ENCODE measurements around the gene FCHSD2. TPM values are rescaled to one million over a fixed set of nuclear protein-coding genes. Genes with fewer than 3 reads are reported as not detected.

FCHSD2 gene
- total and polyA plus RNA-seq, 2 donors (not counting 1 experiment from before 2014, with no cell fraction given) = 19.5 to 40.6 TPM

- no peak overlapping the region for H3K27ac ChIP-seq (ENCODE audit: insufficient read depth, low read length)
- no peak for TF ChIP-seq EZH2 (IDR thresholded peaks at IDR 0.05; ENCODE audit: low read length, missing control alignments)
- TF ChIP-seq CTCF (conservative IDR thresholded peaks at IDR 0.05 in 1 of 2, IDR thresholded peaks at IDR 0.05 in 1 of 2; ENCODE audit: low read depth in 1 of 2, low read length in 2 of 2) = no peak
- H4K20me1 ChIP-seq (ENCODE audit: control insufficient read depth, extremely low read depth, insufficient read depth, low read length) = no peaks in the 10 kb centered on the region
- no peaks in the 10 kb centered on the region for H3K79me2 ChIP-seq (ENCODE audit: control insufficient read depth, insufficient read depth, low read length)
- no peak overlapping the region for H2AFZ ChIP-seq (ENCODE audit: low read length)
- no peaks in the 10 kb centered on the region for H3K27me3 ChIP-seq (ENCODE audit: control insufficient read depth, insufficient read depth, low read length)
- H3K4me2 ChIP-seq (ENCODE audit: extremely low read depth, insufficient read depth, low read length) = no peak overlapping the region
- no peak overlapping the region for H3K4me3 ChIP-seq (replicated peaks in 1 of 4; ENCODE audit: control extremely low read depth in 1 of 4, insufficient read depth in 1 of 4, low read depth in 3 of 4, low read length in 4 of 4)
- H3K9me3 ChIP-seq (ENCODE audit: control insufficient read depth, insufficient read depth, low read depth, low read length) = no peaks in the 10 kb centered on the region
- H3K36me3 ChIP-seq (ENCODE audit: control insufficient read depth, insufficient read depth, low read length) = no peaks in the 10 kb centered on the region
- DNase-seq (ENCODE audit: low read depth in 2 of 2) = no peak
- no peak overlapping the region for H3K9ac ChIP-seq (ENCODE audit: insufficient read depth, low read length)
- peaks cover 3% of the 10 kb centered on the region for H3K4me1 ChIP-seq (ENCODE audit: control insufficient read depth, extremely low read depth, insufficient read depth, low read length)
Measured at GRCh38 chr11:73176874-73177155, 34.7 kb upstream of the FCHSD2 start.

- Histone ChIP-seq H2AFZ (ENCODE audit: low read length) (no peak overlapping the region), H3K36me3 (ENCODE audit: control insufficient read depth, insufficient read depth, low read length) (no peaks in the 10 kb centered on the region), H3K9me3 (ENCODE audit: control insufficient read depth, insufficient read depth, low read depth, low read length) (no peaks in the 10 kb centered on the region), H3K79me2 (ENCODE audit: control insufficient read depth, insufficient read depth, low read length) (no peaks in the 10 kb centered on the region), H3K27me3 (ENCODE audit: control insufficient read depth, insufficient read depth, low read length) (no peaks in the 10 kb centered on the region), H3K4me3 (replicated peaks in 1 of 4; ENCODE audit: control extremely low read depth in 1 of 4, insufficient read depth in 1 of 4, low read depth in 3 of 4, low read length in 4 of 4) (no peak overlapping the region), H3K4me2 (ENCODE audit: extremely low read depth, insufficient read depth, low read length) (no peak overlapping the region), H3K4me1 (ENCODE audit: control insufficient read depth, extremely low read depth, insufficient read depth, low read length) (peaks cover 3% of the 10 kb centered on the region), H3K27ac (ENCODE audit: insufficient read depth, low read length) (no peak overlapping the region), H4K20me1 (ENCODE audit: control insufficient read depth, extremely low read depth, insufficient read depth, low read length) (no peaks in the 10 kb centered on the region), H3K9ac (ENCODE audit: insufficient read depth, low read length) (no peak overlapping the region)
- TF ChIP-seq CTCF (conservative IDR thresholded peaks at IDR 0.05 in 1 of 2, IDR thresholded peaks at IDR 0.05 in 1 of 2; ENCODE audit: low read depth in 1 of 2, low read length in 2 of 2) = no peak
- TF ChIP-seq EZH2 (IDR thresholded peaks at IDR 0.05; ENCODE audit: low read length, missing control alignments) = no peak
- DNase-seq (ENCODE audit: low read depth in 2 of 2) = no peak
Measured at GRCh38 chr11:73176145-73176873, 34.2 kb upstream of the FCHSD2 start.

- no peaks in the 10 kb centered on the region for H4K20me1 ChIP-seq (ENCODE audit: control insufficient read depth, extremely low read depth, insufficient read depth, low read length)
- TF ChIP-seq EZH2 (IDR thresholded peaks at IDR 0.05; ENCODE audit: low read length, missing control alignments) = no peak
- TF ChIP-seq CTCF (conservative IDR thresholded peaks at IDR 0.05 in 1 of 2, IDR thresholded peaks at IDR 0.05 in 1 of 2; ENCODE audit: low read depth in 1 of 2, low read length in 2 of 2) = no peak
- no peak overlapping the region for H3K27ac ChIP-seq (ENCODE audit: insufficient read depth, low read length)
- H3K4me2 ChIP-seq (ENCODE audit: extremely low read depth, insufficient read depth, low read length) = no peak overlapping the region
- no peaks in the 10 kb centered on the region for H3K36me3 ChIP-seq (ENCODE audit: control insufficient read depth, insufficient read depth, low read length)
- no peak overlapping the region for H3K9ac ChIP-seq (ENCODE audit: insufficient read depth, low read length)
- peaks cover 3% of the 10 kb centered on the region for H3K4me1 ChIP-seq (ENCODE audit: control insufficient read depth, extremely low read depth, insufficient read depth, low read length)
- no peaks in the 10 kb centered on the region for H3K27me3 ChIP-seq (ENCODE audit: control insufficient read depth, insufficient read depth, low read length)
- no peaks in the 10 kb centered on the region for H3K79me2 ChIP-seq (ENCODE audit: control insufficient read depth, insufficient read depth, low read length)
- no peaks in the 10 kb centered on the region for H3K9me3 ChIP-seq (ENCODE audit: control insufficient read depth, insufficient read depth, low read depth, low read length)
- H3K4me3 ChIP-seq (replicated peaks in 1 of 4; ENCODE audit: control extremely low read depth in 1 of 4, insufficient read depth in 1 of 4, low read depth in 3 of 4, low read length in 4 of 4) = no peak overlapping the region
- no peak for DNase-seq (ENCODE audit: low read depth in 2 of 2)
- no peak overlapping the region for H2AFZ ChIP-seq (ENCODE audit: low read length)
Measured at GRCh38 chr11:73175551-73176144, 33.5 kb upstream of the FCHSD2 start.
